Measurements from ENCODE around the gene TTPAL. TPM values are rescaled to one million over a fixed set of nuclear protein-coding genes. Genes with fewer than 3 reads are reported as not detected.

TTPAL gene
- total RNA-seq, 1 experiment from 2014 or later, result 10.3 TPM

- TF ChIP-seq ATF3 (CRISPR knock-in tag; conservative IDR thresholded peaks at IDR 0.05), result no peak
- TF ChIP-seq MXD4 (CRISPR knock-in tag; IDR thresholded peaks at IDR 0.05; ENCODE audit: borderline replicate concordance), result no peak
- TF ChIP-seq ZNF232 (CRISPR knock-in tag; IDR thresholded peaks at IDR 0.05), result no peak
Measured at GRCh38 chr20:44477151-44477550, 1.5 kb downstream of the TTPAL start (continued).

GRCh38 chr20:44478206-44478605 is 2.5 kb downstream of the TTPAL start:
- Mint-ChIP-seq H3K27ac (no peak overlapping the region; the same call in 1 of the 2 replicates), H3K36me3 (peaks cover 7% of the 10 kb centered on the region; the same call in 1 of the 2 replicates), H3K4me3 (no peak overlapping the region), H3K27me3 (ENCODE audit: low read depth) (peaks cover 2% of the 10 kb centered on the region), H3K9me3 (no peaks in the 10 kb centered on the region), H3K4me1 (peaks cover 14% of the 10 kb centered on the region)
- no peak for TF ChIP-seq ZMAT4 (CRISPR knock-in tag; IDR thresholded peaks at IDR 0.05)
- no peak for TF ChIP-seq E2F1 (CRISPR knock-in tag; IDR thresholded peaks at IDR 0.05)
- TF ChIP-seq FOXP4 (CRISPR knock-in tag; IDR thresholded peaks at IDR 0.05), result no peak
- TF ChIP-seq USF2 (CRISPR knock-in tag; IDR thresholded peaks at IDR 0.05), result no peak
- DNase-seq (ENCODE audit: low spot score), result no peak
- ChIA-PET CTCF (no interaction called here), POLR2A (no interaction called here)
- ATAC-seq, result no peak

- DNase-seq (ENCODE audit: low spot score), result no peak
- Mint-ChIP-seq H3K4me3 (no peak overlapping the region), H3K27me3 (ENCODE audit: low read depth) (peaks cover 2% of the 10 kb centered on the region), H3K4me1 (peaks cover 14% of the 10 kb centered on the region), H3K9me3 (no peaks in the 10 kb centered on the region), H3K36me3 (peaks cover 10% of the 10 kb centered on the region; the same call in 1 of the 2 replicates), H3K27ac (no peak overlapping the region)
- CTCF ChIA-PET, result no interaction called here
- POLR2A ChIA-PET, result no interaction called here
- no peak for ATAC-seq
- TF ChIP-seq ETV6 (CRISPR knock-in tag; IDR thresholded peaks at IDR 0.05), result no peak
- TF ChIP-seq ZNF317 (CRISPR knock-in tag; IDR thresholded peaks at IDR 0.05; ENCODE audit: borderline replicate concordance, low read depth), result no peak
- TF ChIP-seq FOXP1 (CRISPR knock-in tag; IDR thresholded peaks at IDR 0.05; ENCODE audit: borderline replicate concordance), result no peak
- no peak for TF ChIP-seq SOX15 (CRISPR knock-in tag; IDR thresholded peaks at IDR 0.05)
- no peak for TF ChIP-seq MYBL2 (CRISPR knock-in tag; IDR thresholded peaks at IDR 0.05)
- no peak for TF ChIP-seq CTCF (IDR thresholded peaks at IDR 0.05)
- TF ChIP-seq HMGXB4 (CRISPR knock-in tag; IDR thresholded peaks at IDR 0.05), result no peak
- TF ChIP-seq E2F1 (CRISPR knock-in tag; IDR thresholded peaks at IDR 0.05), result no peak
- TF ChIP-seq TEAD4 (CRISPR knock-in tag; IDR thresholded peaks at IDR 0.05), result no peak
- no peak for TF ChIP-seq JAZF1 (CRISPR knock-in tag; IDR thresholded peaks at IDR 0.05)
- TF ChIP-seq ZNF532 (CRISPR knock-in tag; IDR thresholded peaks at IDR 0.05; ENCODE audit: borderline replicate concordance), result no peak
Measured at GRCh38 chr20:44479643-44480042, 4.0 kb downstream of the TTPAL start.
